Hepatocyte (in vitro differentiated cells): Measurements from ENCODE around the gene WDR45.

Experiments
- EZH2 ChIP-seq: fragments of 200-600 bp; sonication (generic); IDR thresholded peaks from 2 replicates; pipeline ENCODE4 v1.6.1; 2016; ENCODE audit warnings: antibody characterized with exemption, mild to moderate bottlenecking, borderline replicate concordance
- TF ChIP-seq, protein P1 (sequence below): fragments of 200-600 bp; sonication (generic); IDR thresholded peaks from 2 replicates; pipeline ENCODE4 v1.5.1; 2016; ENCODE audit warnings: antibody characterized with exemption, mild to moderate bottlenecking; ENCODE audit not compliant: poor library complexity

DNA sequence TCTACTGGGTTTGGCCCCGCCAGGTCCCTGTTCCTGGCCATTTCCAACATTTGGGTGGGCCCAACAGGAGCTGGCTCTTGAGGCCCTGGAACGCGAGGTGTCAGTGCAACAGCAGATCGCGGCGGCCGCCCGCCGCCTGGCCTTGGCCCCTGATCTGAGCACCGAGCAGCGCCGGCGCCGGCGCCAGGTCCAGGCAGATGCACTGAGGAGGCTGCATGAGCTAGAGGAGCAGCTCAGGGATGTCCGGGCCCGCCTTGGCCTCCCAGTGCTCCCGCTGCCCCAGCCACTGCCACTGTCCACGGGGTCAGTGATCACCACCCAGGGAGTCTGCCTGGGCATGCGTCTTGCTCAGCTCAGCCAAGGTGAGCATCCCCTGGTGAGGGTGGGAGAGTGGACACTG, 15.4 kb downstream of the WDR45 start:
- TF ChIP-seq, protein P1, sequence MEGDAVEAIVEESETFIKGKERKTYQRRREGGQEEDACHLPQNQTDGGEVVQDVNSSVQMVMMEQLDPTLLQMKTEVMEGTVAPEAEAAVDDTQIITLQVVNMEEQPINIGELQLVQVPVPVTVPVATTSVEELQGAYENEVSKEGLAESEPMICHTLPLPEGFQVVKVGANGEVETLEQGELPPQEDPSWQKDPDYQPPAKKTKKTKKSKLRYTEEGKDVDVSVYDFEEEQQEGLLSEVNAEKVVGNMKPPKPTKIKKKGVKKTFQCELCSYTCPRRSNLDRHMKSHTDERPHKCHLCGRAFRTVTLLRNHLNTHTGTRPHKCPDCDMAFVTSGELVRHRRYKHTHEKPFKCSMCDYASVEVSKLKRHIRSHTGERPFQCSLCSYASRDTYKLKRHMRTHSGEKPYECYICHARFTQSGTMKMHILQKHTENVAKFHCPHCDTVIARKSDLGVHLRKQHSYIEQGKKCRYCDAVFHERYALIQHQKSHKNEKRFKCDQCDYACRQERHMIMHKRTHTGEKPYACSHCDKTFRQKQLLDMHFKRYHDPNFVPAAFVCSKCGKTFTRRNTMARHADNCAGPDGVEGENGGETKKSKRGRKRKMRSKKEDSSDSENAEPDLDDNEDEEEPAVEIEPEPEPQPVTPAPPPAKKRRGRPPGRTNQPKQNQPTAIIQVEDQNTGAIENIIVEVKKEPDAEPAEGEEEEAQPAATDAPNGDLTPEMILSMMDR: no peak
- no peak for TF ChIP-seq EZH2
